Measurements from ENCODE around the gene CHRM4.

The CHRM4 gene

GRCh38 chr11:46380340-46381047 is 11.1 kb downstream of the CHRM4 start:
- no peak for TF ChIP-seq CTCF (IDR thresholded peaks at IDR 0.05)

- TF ChIP-seq CTCF (IDR thresholded peaks at IDR 0.05): no peak
These were observed 12.6 kb downstream of the CHRM4 start for GRCh38 chr11:46378811-46379481.

GRCh38 chr11:46378296-46378695 is 13.3 kb downstream of the CHRM4 start:
- no peak for TF ChIP-seq CTCF (IDR thresholded peaks at IDR 0.05)

- TF ChIP-seq CTCF (IDR thresholded peaks at IDR 0.05): no peak
These were observed 13.7 kb downstream of the CHRM4 start for GRCh38 chr11:46377831-46378230.

GRCh38 chr11:46377290-46377689 is 14.3 kb downstream of the CHRM4 start:
- TF ChIP-seq CTCF (IDR thresholded peaks at IDR 0.05): no peak

GRCh38 chr11:46376258-46377050 is 15.1 kb downstream of the CHRM4 start:
- TF ChIP-seq CTCF (IDR thresholded peaks at IDR 0.05): no peak

- no peak for TF ChIP-seq CTCF (IDR thresholded peaks at IDR 0.05)
These were observed 16.0 kb downstream of the CHRM4 start for GRCh38 chr11:46375392-46376101.

Data from LNCAP (cell line).